ENCODE results near the gene RBBP8.

The RBBP8 gene

DNA sequence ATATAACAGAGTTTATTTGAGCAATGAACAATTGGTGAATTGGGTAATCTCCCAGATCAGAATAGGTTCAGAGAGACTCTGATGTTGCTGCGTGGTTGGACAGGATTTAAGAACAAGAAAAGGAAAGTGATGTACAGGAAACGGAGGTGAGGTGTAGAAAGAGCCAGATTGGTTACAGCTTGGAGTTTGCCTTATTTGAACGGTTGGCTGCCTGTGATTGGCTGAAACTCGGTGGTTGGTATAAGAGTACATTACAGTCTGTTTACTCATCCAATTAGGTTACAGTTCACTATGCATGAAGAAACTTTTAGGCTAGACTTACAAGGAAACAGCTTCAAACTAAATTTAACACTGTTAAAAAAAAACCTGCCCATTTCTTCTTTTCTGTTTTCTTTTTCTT is 134.1 kb downstream of the RBBP8 start:
- H3K9me3 ChIP-seq (ENCODE audit: control insufficient read depth, insufficient read depth, low read length) = 0 out of 2 replicates have a peak, but pooled peaks cover 4% of the 10 kb centered on the region
- no peak overlapping the region for H3K9ac ChIP-seq (ENCODE audit: low read depth, low read length)
- H3K36me3 ChIP-seq (ENCODE audit: insufficient read depth, low read length) = no peaks in the 10 kb centered on the region
- peaks cover 12% of the 10 kb centered on the region for H3K4me1 ChIP-seq (ENCODE audit: insufficient read depth, low read length)

GRCh38 chr18:23068011-23068410 is 134.9 kb downstream of the RBBP8 start:
- Histone ChIP-seq H3K4me1 (ENCODE audit: insufficient read depth, low read length) (peaks cover 12% of the 10 kb centered on the region), H3K36me3 (ENCODE audit: insufficient read depth, low read length) (no peaks in the 10 kb centered on the region), H3K9ac (ENCODE audit: low read depth, low read length) (no peak overlapping the region), H3K9me3 (ENCODE audit: control insufficient read depth, insufficient read depth, low read length) (0 out of 2 replicates have a peak, but pooled peaks cover 4% of the 10 kb centered on the region)

DNA sequence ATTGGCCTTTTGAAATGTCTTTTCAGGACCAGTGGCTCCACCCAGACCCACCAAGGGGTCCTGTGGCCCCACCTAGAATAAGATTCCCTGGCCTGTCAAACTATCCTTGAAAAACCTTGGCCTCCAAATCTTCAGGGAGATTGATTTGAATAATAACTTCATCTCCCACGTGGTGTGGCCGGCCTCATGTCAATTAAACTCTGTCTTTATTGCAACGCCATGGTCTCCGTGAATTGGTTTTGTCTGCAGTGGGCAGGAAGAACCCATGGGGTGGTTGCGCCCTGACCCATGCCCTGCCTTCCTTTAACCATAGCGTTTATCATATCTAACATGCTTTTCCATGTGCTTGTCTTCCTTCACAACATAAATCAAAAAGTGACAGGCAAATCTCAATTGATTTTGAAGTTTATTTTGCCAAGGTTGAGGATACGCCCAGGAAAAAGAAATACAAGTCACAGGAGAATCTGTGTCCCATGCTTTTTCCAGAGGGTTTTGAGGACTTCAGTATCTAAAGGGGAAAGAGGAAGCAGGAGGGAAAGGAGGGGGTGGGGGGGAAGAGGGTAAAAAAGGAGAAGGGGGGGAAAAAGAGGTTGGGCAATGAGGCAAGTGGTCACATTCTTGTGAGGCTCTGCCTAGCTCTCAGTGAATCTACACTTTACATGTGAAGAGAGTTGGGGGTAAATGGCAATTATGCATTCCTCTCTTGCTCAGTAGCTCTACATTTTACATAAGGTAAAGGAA is 135.6 kb downstream of the RBBP8 start:
- Histone ChIP-seq H3K9ac (ENCODE audit: low read depth, low read length) (no peak overlapping the region), H3K4me1 (ENCODE audit: insufficient read depth, low read length) (peaks cover 12% of the 10 kb centered on the region), H3K9me3 (ENCODE audit: control insufficient read depth, insufficient read depth, low read length) (0 out of 2 replicates have a peak, but pooled peaks cover 4% of the 10 kb centered on the region), H3K36me3 (ENCODE audit: insufficient read depth, low read length) (no peaks in the 10 kb centered on the region)

GRCh38 chr18:23069481-23069880 is 136.4 kb downstream of the RBBP8 start:
- H3K9ac ChIP-seq (ENCODE audit: low read depth, low read length) = no peak overlapping the region
- H3K36me3 ChIP-seq (ENCODE audit: insufficient read depth, low read length) = no peaks in the 10 kb centered on the region
- H3K4me1 ChIP-seq (ENCODE audit: insufficient read depth, low read length) = peaks cover 12% of the 10 kb centered on the region
- no peaks in the 10 kb centered on the region for H3K9me3 ChIP-seq (ENCODE audit: control insufficient read depth, insufficient read depth, low read length)

DNA sequence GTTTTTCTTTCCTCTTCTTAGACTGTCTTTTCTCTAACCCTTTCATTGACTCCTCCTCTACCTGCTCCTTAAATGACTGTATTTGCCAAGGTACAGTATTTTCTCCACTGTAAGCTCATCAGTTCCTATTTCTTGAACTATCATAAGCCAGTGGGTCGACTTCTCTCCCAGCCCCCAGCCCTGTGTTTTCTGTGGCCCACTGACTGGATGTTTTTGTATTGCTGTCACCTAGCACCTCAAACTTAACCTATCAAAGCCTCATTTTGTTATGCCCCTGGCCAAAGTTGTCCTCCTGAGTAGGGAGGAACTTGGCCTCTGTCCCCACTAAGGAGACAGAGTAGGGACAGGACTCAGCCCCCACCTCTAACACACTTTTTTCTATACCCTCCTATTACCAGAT is 136.8 kb downstream of the RBBP8 start:
- H3K4me1 ChIP-seq (ENCODE audit: insufficient read depth, low read length) = peaks cover 12% of the 10 kb centered on the region
- no peak overlapping the region for H3K9ac ChIP-seq (ENCODE audit: low read depth, low read length)
- H3K36me3 ChIP-seq (ENCODE audit: insufficient read depth, low read length) = no peaks in the 10 kb centered on the region
- no peaks in the 10 kb centered on the region for H3K9me3 ChIP-seq (ENCODE audit: control insufficient read depth, insufficient read depth, low read length)

GRCh38 chr18:23071285-23071684 is 138.2 kb downstream of the RBBP8 start:
- no peaks in the 10 kb centered on the region for H3K36me3 ChIP-seq (ENCODE audit: insufficient read depth, low read length)
- no peak overlapping the region for H3K9ac ChIP-seq (ENCODE audit: low read depth, low read length)
- H3K9me3 ChIP-seq (ENCODE audit: control insufficient read depth, insufficient read depth, low read length) = no peaks in the 10 kb centered on the region
- H3K4me1 ChIP-seq (ENCODE audit: insufficient read depth, low read length) = peaks cover 12% of the 10 kb centered on the region

- no peak overlapping the region for H3K9ac ChIP-seq (ENCODE audit: low read depth, low read length)
Measured at GRCh38 chr18:23072079-23072478, 139.0 kb downstream of the RBBP8 start.

GRCh38 chr18:23073996-23074606 is 141.0 kb downstream of the RBBP8 start:
- H3K4me1 ChIP-seq (ENCODE audit: insufficient read depth, low read length) = peaks cover 5% of the 10 kb centered on the region
- no peak overlapping the region for H3K9ac ChIP-seq (ENCODE audit: low read depth, low read length)
- no peaks in the 10 kb centered on the region for H3K36me3 ChIP-seq (ENCODE audit: insufficient read depth, low read length)
- H3K9me3 ChIP-seq (ENCODE audit: control insufficient read depth, insufficient read depth, low read length) = no peaks in the 10 kb centered on the region

More at GRCh38 chr18:23072079-23072478, 139.0 kb downstream of the RBBP8 start:
- H3K9me3 ChIP-seq (ENCODE audit: control insufficient read depth, insufficient read depth, low read length) = no peaks in the 10 kb centered on the region
- peaks cover 12% of the 10 kb centered on the region for H3K4me1 ChIP-seq (ENCODE audit: insufficient read depth, low read length)
- H3K36me3 ChIP-seq (ENCODE audit: insufficient read depth, low read length) = no peaks in the 10 kb centered on the region
